ENCODE results near the gene DCD. TPM values are rescaled to one million over a fixed set of nuclear protein-coding genes. Genes with fewer than 3 reads are reported as not detected.

Gene DCD
- total RNA-seq, 1 donor from 2014 or later, result not detected

GRCh38 chr12:54688309-54689033, 40.3 kb upstream of the DCD start:
- intact Hi-C loops (cut with DNase I), result no loop called here
- Histone ChIP-seq H3K27me3 (no peaks in the 10 kb centered on the region), H3K36me3 (no peaks in the 10 kb centered on the region), H3K27ac (no peak overlapping the region), H3K4me1 (no peaks in the 10 kb centered on the region), H3K4me3 (no peak overlapping the region), H3K9me3 (no peaks in the 10 kb centered on the region)
- no peak for DNase-seq (ENCODE audit: low spot score in 2 of 2)
- TF ChIP-seq CTCF (IDR thresholded peaks at IDR 0.05), result no peak

GRCh38 chr12:54684636-54685630, 36.8 kb upstream of the DCD start:
- no peak for DNase-seq (ENCODE audit: low spot score in 2 of 2)
- no peaks in the 10 kb centered on the region for H3K9me3 ChIP-seq
- no peak for TF ChIP-seq CTCF (IDR thresholded peaks at IDR 0.05)
- H3K27ac ChIP-seq, result no peak overlapping the region
- no peaks in the 10 kb centered on the region for H3K36me3 ChIP-seq
- H3K27me3 ChIP-seq, result no peaks in the 10 kb centered on the region
- no peaks in the 10 kb centered on the region for H3K4me1 ChIP-seq
- intact Hi-C loops (cut with DNase I), result no loop called here
- H3K4me3 ChIP-seq, result no peak overlapping the region

GRCh38 chr12:54683398-54683797, 35.2 kb upstream of the DCD start:
- Histone ChIP-seq H3K27me3 (no peaks in the 10 kb centered on the region), H3K36me3 (no peaks in the 10 kb centered on the region), H3K9me3 (no peaks in the 10 kb centered on the region), H3K4me1 (no peaks in the 10 kb centered on the region), H3K4me3 (no peak overlapping the region), H3K27ac (no peak overlapping the region)
- intact Hi-C loops (cut with DNase I), result no loop called here
- DNase-seq (ENCODE audit: low spot score in 2 of 2), result no peak
- no peak for TF ChIP-seq CTCF (IDR thresholded peaks at IDR 0.05)

- no peaks in the 10 kb centered on the region for H3K36me3 ChIP-seq
- H3K9me3 ChIP-seq, result no peaks in the 10 kb centered on the region
- H3K4me3 ChIP-seq, result no peak overlapping the region
- H3K4me1 ChIP-seq, result no peaks in the 10 kb centered on the region
- intact Hi-C loops (cut with DNase I), result no loop called here
- no peaks in the 10 kb centered on the region for H3K27me3 ChIP-seq
- no peak overlapping the region for H3K27ac ChIP-seq
- no peak for TF ChIP-seq CTCF (IDR thresholded peaks at IDR 0.05)
- DNase-seq (ENCODE audit: low spot score in 2 of 2), result no peak
Measured at GRCh38 chr12:54682674-54683073, 34.5 kb upstream of the DCD start.

- Histone ChIP-seq H3K27me3 (no peaks in the 10 kb centered on the region), H3K4me1 (no peaks in the 10 kb centered on the region), H3K36me3 (no peaks in the 10 kb centered on the region), H3K4me3 (no peak overlapping the region), H3K9me3 (no peaks in the 10 kb centered on the region), H3K27ac (no peak overlapping the region)
- intact Hi-C loops (cut with DNase I), result no loop called here
- no peak for DNase-seq (ENCODE audit: low spot score in 2 of 2)
- peak in 1 of 3 experiments; percentile 21 for TF ChIP-seq CTCF (IDR thresholded peaks at IDR 0.05)
Measured at GRCh38 chr12:54680374-54680773, 32.2 kb upstream of the DCD start.
